ENCODE data around the gene C2CD2. TPM values are rescaled to one million over a fixed set of nuclear protein-coding genes. Genes with fewer than 3 reads are reported as not detected.
A peak's percentile ranks its signal among the peaks of the same experiment; 100 is the strongest.

Gene C2CD2
- total and polyA plus RNA-seq, 2 experiments from 2014 or later, result 4.5 to 16.2 TPM

GRCh38 chr21:41886328-41886727 lies 67.5 kb downstream of the C2CD2 start (continued):
- TF ChIP-seq ZNF462 (CRISPR knock-in tag; IDR thresholded peaks at IDR 0.05) (no peak), EZH2phosphoT487 (IDR thresholded peaks at IDR 0.05; ENCODE audit: unreplicated experiment) (no peak), NANOG (IDR thresholded peaks at IDR 0.05; ENCODE audit: borderline replicate concordance) (no peak), ZNF331 (CRISPR knock-in tag; IDR thresholded peaks at IDR 0.05; ENCODE audit: low read depth) (no peak)

GRCh38 chr21:41885341-41886024 lies 68.3 kb downstream of the C2CD2 start:
- H3K79me2 ChIP-seq (replicated peaks; ENCODE audit: insufficient read depth), result no peaks in the 10 kb centered on the region
- H3K4me1 ChIP-seq (ENCODE audit: insufficient read depth), result no peaks in the 10 kb centered on the region
- 0 out of 4 replicates have a peak, but pooled peaks of 1 of the 2 experiments have one; percentile 15 for TF ChIP-seq CTCF (conservative IDR thresholded peaks at IDR 0.05; ENCODE audit: low read depth in 2 of 2)
- no peak for TF ChIP-seq ETS1 (IDR thresholded peaks at IDR 0.05)
- no peak overlapping the region for H2AFZ ChIP-seq
- Mint-ChIP-seq H3K4me1 (peaks cover 14% of the 10 kb centered on the region), H3K36me3 (ENCODE audit: low read depth) (no peaks in the 10 kb centered on the region), H3K27me3 (ENCODE audit: insufficient read depth, low read depth, poor library complexity) (peaks cover 4% of the 10 kb centered on the region), H3K27ac (0 out of 2 replicates have a peak overlapping the region, but pooled peaks have one; percentile 70), H3K4me3 (no peak overlapping the region; the same call in 2 of the 3 replicates), H3K9me3 (no peaks in the 10 kb centered on the region)
- H3K4me2 ChIP-seq, result no peak overlapping the region
- ATAC-seq (peak; percentile 79), DNase-seq (ENCODE audit: low spot score) (no peak)
- H3K36me3 ChIP-seq (ENCODE audit: insufficient read depth), result no peaks in the 10 kb centered on the region; the same call in 1 of the 2 replicates
- H3F3A ChIP-seq (replicated peaks; ENCODE audit: low read depth), result no peaks in the 10 kb centered on the region
- H3K9me2 ChIP-seq (ENCODE audit: insufficient read depth), result no peaks in the 10 kb centered on the region
- H4K20me1 ChIP-seq (replicated peaks; ENCODE audit: insufficient read depth), result no peaks in the 10 kb centered on the region
- no peaks in the 10 kb centered on the region for H3K27me3 ChIP-seq (ENCODE audit: insufficient read depth)
- no peak overlapping the region for H3K4me3 ChIP-seq
- H3K27ac ChIP-seq (ENCODE audit: low read depth), result 0 out of 2 replicates have a peak overlapping the region, but pooled peaks have one; percentile 56
